Uterus (tissue), 2 donors: ENCODE results near the gene MAK.

Experiments
- CTCF ChIP-seq, 4 experiments: fragments of 200-600 bp in 2 of 4; fragments of 450-650 bp in 2 of 4; sonication (generic) in 2 of 4; IDR thresholded peaks; one replicate each; pipeline ENCODE4 v1.5.1; 2016 to 2019; ENCODE audit warnings: antibody characterized with exemption in 4 of 4, mild to moderate bottlenecking in 2 of 4, moderate library complexity in 1 of 4
- POLR2A ChIP-seq, 2 donors: fragments of 450-650 bp; IDR thresholded peaks; one replicate each; pipeline ENCODE4 v1.6.1; 2016; ENCODE audit warnings: antibody characterized with exemption in 2 of 2, mild to moderate bottlenecking in 1 of 2, moderate library complexity in 1 of 2

- TF ChIP-seq CTCF (IDR thresholded peaks at IDR 0.05) (no peak), POLR2A (IDR thresholded peaks at IDR 0.05) (no peak)
Measured at GRCh38 chr6:10756085-10756484, 82.3 kb downstream of the MAK start.
